SH-SY5Y (cell line): Measurements from ENCODE around the gene RRP9.

ENCODE experiments used
- GATA2 ChIP-seq: IDR thresholded peaks from 2 replicates; pipeline ENCODE4 v1.6.1; 2011; ENCODE audit warnings: mild to moderate bottlenecking, low read depth, low read length
- GATA3 ChIP-seq: IDR thresholded peaks from 2 replicates; pipeline ENCODE4 v1.6.1; 2011; ENCODE audit warnings: low read depth, mild to moderate bottlenecking, low read length, moderate library complexity

GRCh38 chr3:51986010-51986947 is 44.6 kb upstream of the RRP9 start:
- TF ChIP-seq GATA2 = no peak
- TF ChIP-seq GATA3 = no peak
